HEK293 (cell line): Measurements from ENCODE around the gene RNF10.

Source experiments
- GLIS1 ChIP-seq: fragments of 450-650 bp; formaldehyde crosslinking; IDR thresholded peaks from 2 replicates; pipeline ENCODE4 v1.5.1; 2016; ENCODE audit warnings: missing biosample characterization, missing genetic modification characterization
- IKZF3 ChIP-seq: fragments of 450-650 bp; IDR thresholded peaks from 2 replicates; pipeline ENCODE4 v1.5.0; 2018; ENCODE audit warnings: missing biosample characterization, mild to moderate bottlenecking, missing genetic modification characterization, moderate library complexity
- PRDM2 ChIP-seq: fragments of 450-650 bp; formaldehyde crosslinking; IDR thresholded peaks from 2 replicates; pipeline ENCODE4 v1.5.1; 2016; ENCODE audit warnings: missing biosample characterization, missing genetic modification characterization, borderline replicate concordance
- PRDM4 ChIP-seq: fragments of 450-650 bp; formaldehyde crosslinking; IDR thresholded peaks from 2 replicates; pipeline ENCODE4 v1.5.1; 2017; ENCODE audit warnings: missing biosample characterization, missing genetic modification characterization
- SALL2 ChIP-seq: fragments of 450-650 bp; formaldehyde crosslinking; IDR thresholded peaks from 2 replicates; pipeline ENCODE4 v1.5.0; 2017; ENCODE audit warnings: missing biosample characterization, mild to moderate bottlenecking, missing genetic modification characterization, borderline replicate concordance
- SETDB1 ChIP-seq: IDR thresholded peaks from one replicate; pipeline ENCODE4 v1.6.1; 2017; ENCODE audit warnings: mild to moderate bottlenecking, low read length, moderate library complexity, mixed read lengths; ENCODE audit not compliant: insufficient read length
- WT1 ChIP-seq: fragments of 450-650 bp; formaldehyde crosslinking; IDR thresholded peaks from 2 replicates; pipeline ENCODE4 v1.5.1; 2016; ENCODE audit warnings: missing biosample characterization, missing genetic modification characterization
- ZBTB21 ChIP-seq: fragments of 450-650 bp; formaldehyde crosslinking; IDR thresholded peaks from 2 replicates; pipeline ENCODE4 v1.5.1; 2017; ENCODE audit warnings: missing biosample characterization, missing genetic modification characterization
- ZBTB8A ChIP-seq: fragments of 450-650 bp; formaldehyde crosslinking; IDR thresholded peaks from 2 replicates; pipeline ENCODE4 v1.5.1; 2016; ENCODE audit warnings: missing biosample characterization, missing genetic modification characterization
- ZEB2 ChIP-seq: fragments of 450-650 bp; formaldehyde crosslinking; IDR thresholded peaks from 2 replicates; pipeline ENCODE4 v1.5.1; 2016; ENCODE audit warnings: missing biosample characterization, missing genetic modification characterization
- ZFP41 ChIP-seq: fragments of 450-650 bp; formaldehyde crosslinking; IDR thresholded peaks from 2 replicates; pipeline ENCODE4 v1.5.1; 2016; ENCODE audit warnings: missing biosample characterization, missing genetic modification characterization, borderline replicate concordance
- ZIC2 ChIP-seq: fragments of 450-650 bp; formaldehyde crosslinking; IDR thresholded peaks from 2 replicates; pipeline ENCODE4 v1.5.1; 2016; ENCODE audit warnings: missing biosample characterization, missing genetic modification characterization
- ZNF121 ChIP-seq: fragments of 450-650 bp; formaldehyde crosslinking; IDR thresholded peaks from 2 replicates; pipeline ENCODE4 v1.5.1; 2016; ENCODE audit warnings: missing biosample characterization, missing genetic modification characterization
- ZNF157 ChIP-seq: fragments of 450-650 bp; formaldehyde crosslinking; IDR thresholded peaks from 2 replicates; pipeline ENCODE4 v1.5.1; 2016; ENCODE audit warnings: missing biosample characterization, missing genetic modification characterization
- ZNF174 ChIP-seq: fragments of 450-650 bp; formaldehyde crosslinking; IDR thresholded peaks from 2 replicates; pipeline ENCODE4 v1.5.0; 2017; ENCODE audit warnings: missing biosample characterization, mild to moderate bottlenecking, missing genetic modification characterization
- ZNF2 ChIP-seq: fragments of 450-650 bp; formaldehyde crosslinking; IDR thresholded peaks from 2 replicates; pipeline ENCODE4 v1.5.1; 2016; ENCODE audit warnings: missing biosample characterization, missing genetic modification characterization
- ZNF239 ChIP-seq: fragments of 450-650 bp; formaldehyde crosslinking; IDR thresholded peaks from 2 replicates; pipeline ENCODE4 v1.5.1; 2016; ENCODE audit warnings: missing biosample characterization, missing genetic modification characterization
- ZNF362 ChIP-seq: fragments of 450-650 bp; formaldehyde crosslinking; IDR thresholded peaks from 2 replicates; pipeline ENCODE4 v1.5.1; 2016; ENCODE audit warnings: missing biosample characterization, missing genetic modification characterization
- ZNF37A ChIP-seq: fragments of 450-650 bp; IDR thresholded peaks from 2 replicates; pipeline ENCODE4 v1.5.1; 2018; ENCODE audit warnings: missing biosample characterization, missing genetic modification characterization
- ZNF433 ChIP-seq: fragments of 450-650 bp; formaldehyde crosslinking; IDR thresholded peaks from 2 replicates; pipeline ENCODE4 v1.5.1; 2016; ENCODE audit warnings: missing biosample characterization, missing genetic modification characterization, low read depth
- ZNF488 ChIP-seq: fragments of 450-650 bp; formaldehyde crosslinking; IDR thresholded peaks from 2 replicates; pipeline ENCODE4 v1.5.1; 2016; ENCODE audit warnings: missing biosample characterization, missing genetic modification characterization
- ZNF501 ChIP-seq: fragments of 450-650 bp; formaldehyde crosslinking; IDR thresholded peaks from 2 replicates; pipeline ENCODE4 v1.5.1; 2016; ENCODE audit warnings: missing biosample characterization, missing genetic modification characterization
- ZNF664 ChIP-seq: fragments of 450-650 bp; formaldehyde crosslinking; IDR thresholded peaks from 2 replicates; pipeline ENCODE4 v1.5.1; 2016; ENCODE audit warnings: missing biosample characterization, missing genetic modification characterization
- ZNF670 ChIP-seq: fragments of 450-650 bp; formaldehyde crosslinking; IDR thresholded peaks from 2 replicates; pipeline ENCODE4 v1.5.1; 2016; ENCODE audit warnings: missing biosample characterization, missing genetic modification characterization, low read depth
- ZNF704 ChIP-seq: fragments of 450-650 bp; formaldehyde crosslinking; IDR thresholded peaks from 2 replicates; pipeline ENCODE4 v1.5.1; 2016; ENCODE audit warnings: missing biosample characterization, missing genetic modification characterization
- ZNF785 ChIP-seq: fragments of 450-650 bp; formaldehyde crosslinking; IDR thresholded peaks from 2 replicates; pipeline ENCODE4 v1.5.1; 2016; ENCODE audit warnings: missing biosample characterization, missing genetic modification characterization
- ZSCAN5A ChIP-seq: fragments of 450-650 bp; formaldehyde crosslinking; IDR thresholded peaks from 2 replicates; pipeline ENCODE4 v1.5.1; 2016; ENCODE audit warnings: missing biosample characterization, missing genetic modification characterization
- ZXDB ChIP-seq: fragments of 450-650 bp; formaldehyde crosslinking; IDR thresholded peaks from 2 replicates; pipeline ENCODE4 v1.5.1; 2016; ENCODE audit warnings: missing biosample characterization, missing genetic modification characterization

RNF10 gene

GRCh38 chr12:120584343-120585149 lies 50.4 kb downstream of the RNF10 start (continued):
- TF ChIP-seq ZSCAN5A (tag by site-specific recombination) (no peak), GLIS1 (tag by site-specific recombination) (peak; percentile 94), PRDM4 (tag by site-specific recombination) (0 out of 2 replicates have a peak, but pooled peaks have one; percentile 9), PRDM2 (tag by site-specific recombination) (no peak), ZFP41 (tag by site-specific recombination) (no peak), ZNF433 (no peak), ZNF239 (tag by site-specific recombination) (no peak), SETDB1 (no peak), ZNF670 (tag by site-specific recombination) (no peak), ZNF501 (tag by site-specific recombination) (no peak), ZNF121 (no peak), ZNF488 (no peak), ZNF704 (no peak), WT1 (tag by site-specific recombination) (peak; percentile 94), ZNF174 (tag by site-specific recombination) (no peak), IKZF3 (tag by site-specific recombination) (peak; percentile 73), ZNF2 (no peak), ZIC2 (tag by site-specific recombination) (peak; percentile 91), ZNF37A (tag by site-specific recombination) (no peak), ZNF362 (tag by site-specific recombination) (no peak), ZNF664 (tag by site-specific recombination) (no peak), ZBTB21 (tag by site-specific recombination) (no peak), SALL2 (tag by site-specific recombination) (no peak), ZNF785 (tag by site-specific recombination) (no peak), ZXDB (tag by site-specific recombination) (0 out of 2 replicates have a peak, but pooled peaks have one; percentile 21), ZNF157 (tag by site-specific recombination) (no peak), ZEB2 (tag by site-specific recombination) (peak; percentile 50; the same call in 1 of the 2 replicates), ZBTB8A (tag by site-specific recombination) (peak; percentile 45; the same call in 1 of the 2 replicates)
